H1 (cell line): ENCODE results near the gene CANT1. TPM values are rescaled to one million over a fixed set of nuclear protein-coding genes. Genes with fewer than 3 reads are reported as not detected.

Experiments used
- CTCF ChIA-PET: fragments of 300-600 bp; sonication (Branson Sonifier 250); formaldehyde crosslinking; loops from one replicate; lab custom pipeline; 2021; ENCODE audit not compliant: partially characterized antibody; lab: Charles Lee
- POLR2A ChIA-PET: fragments of 300-600 bp; sonication (Branson Sonifier 250); formaldehyde crosslinking; loops from one replicate; lab custom pipeline; 2021; ENCODE audit warnings: inconsistent platforms; ENCODE audit not compliant: partially characterized antibody; lab: Charles Lee
- DNase-seq, 2 experiments: peaks; one replicate each; pipeline versions ENCODE4 v3.0.0 to v3.0.0-alpha.2; 2010 to 2022; ENCODE audit warnings: low spot score in 2 of 2, low read depth in 1 of 2, mixed read lengths in 1 of 2
- FAIRE-seq: peaks from 2 replicates; lab custom pipeline; 2011; peaks lifted over from hg19 to GRCh38; lab: Jason Lieb, UNC
- H2AFZ ChIP-seq: 2 replicates; pipeline ENCODE4 v1.8.1; 2012; ENCODE audit warnings: low read length, inconsistent platforms
- H2AK5ac ChIP-seq: 2 replicates; pipeline ENCODE4 v1.6.1; 2013; ENCODE audit warnings: low read depth, low read length
- H2BK120ac ChIP-seq: replicated peaks from 2 replicates; pipeline ENCODE3; 2013; ENCODE audit warnings: low read depth, low read length, inconsistent platforms
- H2BK12ac ChIP-seq: 2 replicates; pipeline ENCODE4 v1.6.1; 2013; ENCODE audit warnings: low read depth, low read length
- H2BK15ac ChIP-seq: 2 replicates; pipeline ENCODE4 v1.6.1; 2013; ENCODE audit warnings: low read length
- H2BK20ac ChIP-seq: 2 replicates; pipeline ENCODE4 v1.6.1; 2013; ENCODE audit warnings: low read length
- H2BK5ac ChIP-seq: 2 replicates; pipeline ENCODE4 v1.6.1; 2013; ENCODE audit warnings: low read depth, low read length
- H3K14ac ChIP-seq: 2 replicates; pipeline ENCODE4 v1.6.1; 2013; ENCODE audit warnings: inconsistent platforms; ENCODE audit not compliant: insufficient read length
- H3K18ac ChIP-seq: 2 replicates; pipeline ENCODE4 v1.6.1; 2013; ENCODE audit warnings: low read length; ENCODE audit errors: extremely low read depth
- H3K23ac ChIP-seq: 2 replicates; pipeline ENCODE4 v1.6.1; 2013; ENCODE audit warnings: inconsistent platforms; ENCODE audit not compliant: insufficient read length
- H3K23me2 ChIP-seq: 2 replicates; pipeline ENCODE4 v1.6.1; 2013; ENCODE audit warnings: low read depth, low read length
- H3K27ac ChIP-seq: 2 replicates; pipeline ENCODE4 v1.6.1; 2011; ENCODE audit warnings: low read depth, low read length, inconsistent platforms
- H3K27me3 ChIP-seq, 4 experiments: replicated peaks in 1 of 4; 1 replicate in 1 of 4; 2 replicates in 3 of 4; pipeline versions ENCODE4 v1.6.1 to v1.8.1; 2011 to 2013; ENCODE audit warnings: low read length in 3 of 4, mild to moderate bottlenecking in 3 of 4, inconsistent platforms in 2 of 4, mixed read lengths in 2 of 4, moderate library complexity in 1 of 4; ENCODE audit not compliant: control insufficient read depth in 3 of 4, insufficient read depth in 3 of 4; ENCODE audit errors: extremely low read depth in 1 of 4
- H3K36me3 ChIP-seq, 4 experiments: 2 replicates each; pipeline versions ENCODE4 v1.6.1 to v1.8.1; 2011 to 2013; ENCODE audit warnings: mild to moderate bottlenecking in 4 of 4, low read length in 3 of 4, moderate library complexity in 2 of 4, control low read depth in 1 of 4, inconsistent platforms in 1 of 4; ENCODE audit not compliant: insufficient read depth in 4 of 4, control insufficient read depth in 2 of 4
- H3K4ac ChIP-seq: replicated peaks from 2 replicates; pipeline ENCODE3; 2013; ENCODE audit warnings: low read length, low read depth, mixed read lengths, inconsistent platforms; ENCODE audit not compliant: insufficient read length
- H3K4me1 ChIP-seq, 4 experiments: replicated peaks in 1 of 4; 1 replicate in 1 of 4; 2 replicates in 3 of 4; pipeline versions ENCODE4 v1.6.1 to v1.8.1; 2011 to 2013; ENCODE audit warnings: low read length in 3 of 4, inconsistent platforms in 2 of 4, mixed read lengths in 1 of 4; ENCODE audit not compliant: insufficient read depth in 4 of 4, control insufficient read depth in 3 of 4
- H3K4me2 ChIP-seq, 2 experiments: 2 replicates each; pipeline versions ENCODE4 v1.6.1 to v1.8.1; 2011 to 2013; ENCODE audit warnings: low read depth in 2 of 2, low read length in 2 of 2, control low read depth in 1 of 2, inconsistent platforms in 1 of 2, mild to moderate bottlenecking in 1 of 2; ENCODE audit not compliant: insufficient read depth in 1 of 2
- H3K4me3 ChIP-seq, 4 experiments: fragments of 200-600, 300-600 bp in 1 of 4; sonication (generic), shearing (Covaris generic), sonication (Bioruptor Twin) in 1 of 4; 2 replicates each; pipeline versions ENCODE4 v1.5.1 to v1.8.1; 2011 to 2016; ENCODE audit warnings: low read length in 4 of 4, low read depth in 3 of 4, control low read depth in 2 of 4, inconsistent platforms in 2 of 4, mild to moderate bottlenecking in 2 of 4, mixed read lengths in 1 of 4, moderate library complexity in 1 of 4; ENCODE audit not compliant: insufficient read depth in 2 of 4; ENCODE audit errors: extremely low read depth in 1 of 4
- H3K56ac ChIP-seq: replicated peaks from 2 replicates; pipeline ENCODE3; 2013; ENCODE audit warnings: low read depth, mild to moderate bottlenecking, mixed read lengths, low read length, inconsistent platforms; ENCODE audit not compliant: insufficient read length
- H3K79me1 ChIP-seq: 2 replicates; pipeline ENCODE4 v1.6.1; 2013; ENCODE audit warnings: low read depth, low read length, control low read depth
- H3K79me2 ChIP-seq, 2 experiments: 2 replicates each; pipeline versions ENCODE4 v1.6.1 to v1.8.1; 2012 to 2013; ENCODE audit warnings: low read length in 2 of 2, mild to moderate bottlenecking in 2 of 2, inconsistent platforms in 1 of 2; ENCODE audit not compliant: insufficient read depth in 2 of 2, control insufficient read depth in 1 of 2
- H3K9ac ChIP-seq, 4 experiments: replicated peaks in 1 of 4; 1 replicate in 1 of 4; 2 replicates in 3 of 4; pipeline versions ENCODE4 v1.6.1 to v1.8.1; 2011 to 2013; ENCODE audit warnings: low read depth in 3 of 4, low read length in 3 of 4, control low read depth in 2 of 4, mild to moderate bottlenecking in 2 of 4, moderate library complexity in 2 of 4, inconsistent platforms in 1 of 4; ENCODE audit errors: extremely low read depth in 1 of 4
- H3K9me3 ChIP-seq, 2 experiments: 2 replicates each; pipeline versions ENCODE4 v1.6.1 to v1.8.1; 2012 to 2013; ENCODE audit warnings: mild to moderate bottlenecking in 2 of 2, moderate library complexity in 2 of 2, control low read depth in 1 of 2, inconsistent platforms in 1 of 2, low read depth in 1 of 2, low read length in 1 of 2, mixed read lengths in 1 of 2; ENCODE audit not compliant: insufficient read depth in 2 of 2
- H4K20me1 ChIP-seq, 2 experiments: replicated peaks in 1 of 2; 2 replicates each; pipeline versions ENCODE3 to v1.8.1; 2011 to 2013; ENCODE audit warnings: inconsistent platforms in 2 of 2, low read length in 2 of 2, mild to moderate bottlenecking in 1 of 2; ENCODE audit not compliant: insufficient read depth in 2 of 2, control insufficient read depth in 1 of 2
- H4K5ac ChIP-seq: 2 replicates; pipeline ENCODE4 v1.6.1; 2013; ENCODE audit warnings: low read length, low read depth, mixed read lengths, inconsistent platforms; ENCODE audit not compliant: insufficient read length
- H4K8ac ChIP-seq: 2 replicates; pipeline ENCODE4 v1.8.0; 2013; ENCODE audit warnings: mild to moderate bottlenecking, moderate library complexity, low read length, inconsistent platforms; ENCODE audit not compliant: insufficient read depth; ENCODE audit errors: extremely low read depth
- H4K91ac ChIP-seq: replicated peaks from 2 replicates; pipeline ENCODE3; 2013; ENCODE audit warnings: low read length, mixed read lengths, inconsistent platforms; ENCODE audit not compliant: insufficient read length
- CBX5 ChIP-seq: fragments of 300-800, 300-1000 bp; sonication (generic); IDR thresholded peaks from 2 replicates; pipeline ENCODE4 v1.7.1; 2016; ENCODE audit warnings: antibody characterized with exemption, low read length, low read depth
- GTF2F1 ChIP-seq: IDR thresholded peaks from 2 replicates; pipeline ENCODE4 v1.6.1; 2012; ENCODE audit warnings: low read depth, low read length, improper control_type of control experiment, borderline replicate concordance
- HDAC2 ChIP-seq, 2 experiments: fragments of 300-600 bp in 1 of 2; sonication (generic) in 1 of 2; IDR thresholded peaks; 2 replicates each; pipeline ENCODE4 v1.6.1; 2011 to 2012; ENCODE audit warnings: low read depth in 2 of 2, low read length in 2 of 2, mild to moderate bottlenecking in 2 of 2, moderate library complexity in 2 of 2, borderline replicate concordance in 1 of 2, inconsistent platforms in 1 of 2
- POLR2AphosphoS5 ChIP-seq: IDR thresholded peaks from 2 replicates; pipeline ENCODE4 v1.6.1; 2011; ENCODE audit warnings: low read depth, low read length
- SIX5 ChIP-seq: IDR thresholded peaks from 2 replicates; pipeline ENCODE4 v1.6.1; 2011; ENCODE audit warnings: mild to moderate bottlenecking, low read depth, low read length
- USF2 ChIP-seq: IDR thresholded peaks from 2 replicates; pipeline ENCODE4 v1.6.1; 2011; ENCODE audit warnings: low read length, improper control_type of control experiment
- WGBS, 2 experiments: shearing (Covaris generic) in 1 of 2; methylation state at CpG; one replicate each; pipeline versions ENCODE4 v1.1.6 to v1.1.7; 2013 to 2015; ENCODE audit warnings: low lambda C conversion rate in 2 of 2, mixed read lengths in 2 of 2, inconsistent platforms in 1 of 2, low coverage in 1 of 2, missing lambda C conversion rate in 1 of 2; ENCODE audit not compliant: insufficient replicate concordance in 2 of 2, insufficient coverage in 1 of 2, insufficient read length in 1 of 2; ENCODE audit errors: extremely low coverage in 1 of 2, missing lambda C conversion rate in 1 of 2; 5-methylcytosine and 5-hydroxymethylcytosine counted together
- polyA plus RNA-seq, 7 experiments: library from polyadenylated mRNA; depleted of rRNA in 3 of 7; stranded (reverse) in 5 of 7; unstranded in 2 of 7; fragments of >200 nt in 5 of 7; fragments of 200-250 nt in 2 of 7; gene quantifications; 1 replicate in 5 of 7; 2 replicates in 1 of 7; 4 replicates in 1 of 7; pipeline versions ENCODE4 v1.2.1 to v1.2.3, GENCODE V29; 2011 to 2013; ENCODE audit warnings: missing spikeins in 2 of 7, mixed read lengths in 2 of 7
- total RNA-seq: library from RNA; stranded (reverse); fragmentation: NEBNext Ultra II Directional; extraction: Animal tissue kit (Norgen Biotek cat#: 25700); gene quantifications from 2 replicates; pipeline ENCODE4 v1.2.1, GENCODE V29; 2021

The CANT1 gene
- total and polyA plus RNA-seq, 2 of the 8 experiments (the other 6 are each of a cell fraction or from before 2014, with no cell fraction given): 23.0 to 32.6 TPM

GRCh38 chr17:78990349-78991016 is 19.1 kb downstream of the CANT1 start:
- Histone ChIP-seq H3K79me2 (no peaks in the 10 kb centered on the region), H3K14ac (no peak overlapping the region), H3K79me1 (no peaks in the 10 kb centered on the region), H3K23ac (no peak overlapping the region), H3K56ac (no peak overlapping the region), H3K9me3 (no peaks in the 10 kb centered on the region), H3K4me1 (no peaks in the 10 kb centered on the region; a peak in 1 of 7 replicates), H2BK5ac (no peak overlapping the region), H3K23me2 (no peaks in the 10 kb centered on the region), H2AK5ac (no peak overlapping the region), H3K18ac (no peak overlapping the region), H4K5ac (no peak overlapping the region), H3K4me2 (no peak overlapping the region), H2BK20ac (no peak overlapping the region), H4K91ac (no peak overlapping the region), H3K9ac (no peak overlapping the region), H2BK15ac (no peak overlapping the region), H3K4ac (no peak overlapping the region), H3K27ac (no peak overlapping the region), H2AFZ (no peak overlapping the region), H3K27me3 (no peaks in the 10 kb centered on the region), H2BK120ac (no peak overlapping the region), H3K36me3 (peaks cover 0 to 7% (median 0%) of the 10 kb centered on the region in 4 experiments; a peak in 2 of 8 replicates), H4K20me1 (peaks cover 0 to 7% of the 10 kb centered on the region in 2 experiments), H2BK12ac (no peak overlapping the region), H4K8ac (no peak overlapping the region), H3K4me3 (no peak overlapping the region)
- POLR2A ChIA-PET: interaction anchor here (0.6 kb wide), 1 partner anchor 1138 kb away, joined by 3 read pairs; no protein-coding TSS in a partner anchor
- WGBS, 2 experiments: 94% methylated on average over 29 of the region's 29 CpGs; no CpG with 5 or more reads in 1 of the 2 experiments
- CTCF ChIA-PET: interaction anchor here (1.0 to 2.0 kb wide), 2 partner anchors 19 to 54 kb away, joined by 4 to 6 read pairs; no protein-coding TSS in a partner anchor
- DNase-seq (no peak), FAIRE-seq (no peak)
- TF ChIP-seq POLR2AphosphoS5: no peak
- TF ChIP-seq GTF2F1: no peak
- TF ChIP-seq HDAC2 (IDR thresholded peaks at IDR 0.05; ENCODE audit: borderline replicate concordance in 1 of 2, low read depth in 2 of 2, low read length in 2 of 2): no peak
- no peak for TF ChIP-seq CBX5
- no peak for TF ChIP-seq USF2
- TF ChIP-seq SIX5: no peak
